ENCODE data around the gene C12orf57.

C12orf57 gene

DNA sequence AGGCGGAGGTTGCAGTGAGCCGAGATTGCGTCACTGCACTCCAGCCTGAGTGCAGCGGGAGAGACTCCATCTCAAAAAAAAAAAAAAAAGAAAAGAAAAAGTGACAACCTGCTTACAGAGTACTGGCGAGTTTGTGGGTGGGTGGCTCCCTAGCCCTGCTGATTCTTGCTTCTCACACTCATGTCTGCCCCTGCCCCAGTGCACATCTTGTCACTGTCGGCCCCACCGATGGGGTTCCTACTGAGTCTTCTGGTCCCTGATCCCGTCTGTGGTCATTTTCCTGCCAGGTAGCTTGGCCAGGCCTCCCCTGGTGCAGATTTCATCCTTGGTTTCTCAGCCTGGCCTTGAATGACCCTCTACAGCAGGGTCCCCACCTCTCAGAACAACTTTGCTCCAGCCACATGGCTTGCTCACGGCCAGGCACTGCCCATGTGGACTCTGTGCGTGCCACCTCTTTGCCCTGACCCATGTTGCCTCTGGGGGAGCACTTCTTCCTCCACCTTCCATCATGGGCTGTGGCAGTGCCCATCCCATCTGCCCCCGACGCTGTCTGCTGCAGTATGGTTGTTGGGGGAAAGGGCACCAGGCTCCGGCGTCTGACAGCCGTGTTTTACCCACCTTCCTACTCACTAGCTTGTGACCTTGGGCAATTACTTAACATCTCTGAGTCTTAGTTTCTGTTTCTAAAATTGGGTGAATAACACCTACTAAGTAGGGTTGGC, 5.2 kb downstream of the C12orf57 start:
- peaks cover 28% of the 10 kb centered on the region for H3K36me3 Mint-ChIP-seq (ENCODE audit: low read depth)
- intact Hi-C loops (cut with micrococcal nuclease): no loop called here
- no peaks in the 10 kb centered on the region for H3K9me3 Mint-ChIP-seq
- peak overlapping the region; percentile 76 for H3K27ac Mint-ChIP-seq
- H3K27me3 Mint-ChIP-seq: no peaks in the 10 kb centered on the region
- H3K4me3 Mint-ChIP-seq: peak overlapping the region; percentile 11
- peaks cover 78% of the 10 kb centered on the region for H3K4me1 Mint-ChIP-seq (ENCODE audit: low read depth)

DNA sequence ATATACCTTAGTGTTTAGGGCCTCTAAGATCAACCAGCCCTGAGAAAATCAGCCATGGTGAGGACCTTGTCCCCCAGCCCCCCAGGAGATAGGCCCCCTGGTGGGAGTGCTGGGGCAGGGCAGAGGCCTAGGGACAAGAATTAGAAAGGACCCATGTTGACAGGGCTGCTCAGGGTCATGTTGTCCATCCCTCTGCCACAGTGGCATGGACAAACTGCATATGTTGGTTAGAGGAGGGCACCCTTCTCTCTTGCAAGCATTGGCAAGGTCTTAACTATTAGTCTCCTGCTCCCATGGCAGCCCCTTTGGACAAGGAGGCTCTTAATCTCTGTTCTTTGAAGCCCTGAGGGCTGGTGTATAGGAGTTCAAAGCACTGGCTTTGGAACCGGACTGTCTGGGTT, 6.6 kb downstream of the C12orf57 start:
- peaks cover 84% of the 10 kb centered on the region for H3K4me1 Mint-ChIP-seq (ENCODE audit: low read depth)
- no peaks in the 10 kb centered on the region for H3K27me3 Mint-ChIP-seq
- peak overlapping the region; percentile 95 for H3K4me3 Mint-ChIP-seq
- peaks cover 41% of the 10 kb centered on the region for H3K36me3 Mint-ChIP-seq (ENCODE audit: low read depth)
- H3K27ac Mint-ChIP-seq: peak overlapping the region; percentile 93
- H3K9me3 Mint-ChIP-seq: no peaks in the 10 kb centered on the region
- intact Hi-C loops (cut with micrococcal nuclease): no loop called here

DNA sequence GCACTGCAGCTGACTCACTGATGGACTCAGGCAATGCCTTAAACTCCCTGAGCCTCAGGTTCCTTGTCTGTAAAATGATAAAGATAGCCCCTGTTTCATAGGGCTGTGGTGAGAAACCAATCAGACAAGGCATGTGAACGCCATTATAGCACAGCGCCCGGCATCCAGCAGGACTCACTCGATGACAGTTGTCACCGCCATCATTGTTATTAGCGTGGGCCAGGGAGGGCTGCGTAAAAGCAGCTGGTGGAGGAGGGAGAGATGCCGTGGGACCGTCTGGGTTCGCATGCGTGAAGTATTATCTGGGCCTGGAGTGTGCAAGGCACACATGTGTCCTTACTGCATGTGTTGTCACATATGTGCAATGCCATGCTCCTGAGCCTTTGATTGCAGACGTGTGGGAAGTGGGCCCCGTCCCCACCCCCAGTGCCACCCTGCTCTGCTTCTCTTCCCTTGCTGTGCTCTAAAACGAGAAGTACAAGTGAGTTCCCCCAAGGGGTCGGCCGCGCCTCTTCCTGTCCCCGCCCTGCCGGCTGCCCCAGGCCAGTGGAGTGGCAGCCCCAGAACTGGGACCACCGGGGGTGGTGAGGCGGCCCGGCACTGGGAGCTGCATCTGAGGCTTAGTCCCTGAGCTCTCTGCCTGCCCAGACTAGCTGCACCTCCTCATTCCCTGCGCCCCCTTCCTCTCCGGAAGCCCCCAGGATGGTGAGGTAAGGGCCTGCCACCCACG, 7.2 kb downstream of the C12orf57 start, which contains the start of gene PTPN6:
TSS of gene PTPN6 (plus strand) at position 546 of the 730 bp plus-strand sequence. CDS start at position 703, 157 bp downstream.
- Mint-ChIP-seq H3K4me1 (ENCODE audit: low read depth) (peaks cover 84% of the 10 kb centered on the region), H3K9me3 (no peaks in the 10 kb centered on the region), H3K4me3 (peak within 1 kb of the TSS; percentile 95), H3K27ac (peak within 1 kb of the TSS; percentile 93), H3K36me3 (ENCODE audit: low read depth) (peaks cover 47% of the 10 kb centered on the region), H3K27me3 (no peaks in the 10 kb centered on the region)
- intact Hi-C loops (cut with micrococcal nuclease): loop anchor here (1.0 kb wide), 1 partner anchor 10 kb away; no protein-coding TSS in a partner anchor

DNA sequence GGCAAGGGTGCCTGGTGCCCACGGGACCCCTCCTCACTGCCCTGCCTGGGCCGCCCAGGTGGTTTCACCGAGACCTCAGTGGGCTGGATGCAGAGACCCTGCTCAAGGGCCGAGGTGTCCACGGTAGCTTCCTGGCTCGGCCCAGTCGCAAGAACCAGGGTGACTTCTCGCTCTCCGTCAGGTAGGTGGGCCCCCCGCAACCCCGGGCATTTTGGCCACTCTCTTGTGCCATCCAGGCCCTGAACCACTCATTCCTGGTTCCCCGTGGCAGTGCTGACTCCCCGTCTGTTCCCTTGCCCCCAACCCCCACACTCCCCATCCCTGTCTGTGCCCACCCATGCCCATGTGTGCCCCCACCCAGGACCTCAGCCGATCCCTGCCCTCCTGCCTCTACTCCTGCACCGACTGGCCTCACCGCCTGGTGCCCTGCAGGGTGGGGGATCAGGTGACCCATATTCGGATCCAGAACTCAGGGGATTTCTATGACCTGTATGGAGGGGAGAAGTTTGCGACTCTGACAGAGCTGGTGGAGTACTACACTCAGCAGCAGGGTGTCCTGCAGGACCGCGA, 7.8 kb downstream of the C12orf57 start:
- intact Hi-C loops (cut with micrococcal nuclease): loop anchor here (1.0 kb wide), 1 partner anchor 10 kb away; no protein-coding TSS in a partner anchor
- peak overlapping the region; percentile 93 for H3K27ac Mint-ChIP-seq
- H3K4me3 Mint-ChIP-seq: peak overlapping the region; percentile 95
- peaks cover 54% of the 10 kb centered on the region for H3K36me3 Mint-ChIP-seq (ENCODE audit: low read depth)
- no peaks in the 10 kb centered on the region for H3K27me3 Mint-ChIP-seq
- H3K4me1 Mint-ChIP-seq (ENCODE audit: low read depth): peaks cover 84% of the 10 kb centered on the region
- H3K9me3 Mint-ChIP-seq: no peaks in the 10 kb centered on the region

DNA sequence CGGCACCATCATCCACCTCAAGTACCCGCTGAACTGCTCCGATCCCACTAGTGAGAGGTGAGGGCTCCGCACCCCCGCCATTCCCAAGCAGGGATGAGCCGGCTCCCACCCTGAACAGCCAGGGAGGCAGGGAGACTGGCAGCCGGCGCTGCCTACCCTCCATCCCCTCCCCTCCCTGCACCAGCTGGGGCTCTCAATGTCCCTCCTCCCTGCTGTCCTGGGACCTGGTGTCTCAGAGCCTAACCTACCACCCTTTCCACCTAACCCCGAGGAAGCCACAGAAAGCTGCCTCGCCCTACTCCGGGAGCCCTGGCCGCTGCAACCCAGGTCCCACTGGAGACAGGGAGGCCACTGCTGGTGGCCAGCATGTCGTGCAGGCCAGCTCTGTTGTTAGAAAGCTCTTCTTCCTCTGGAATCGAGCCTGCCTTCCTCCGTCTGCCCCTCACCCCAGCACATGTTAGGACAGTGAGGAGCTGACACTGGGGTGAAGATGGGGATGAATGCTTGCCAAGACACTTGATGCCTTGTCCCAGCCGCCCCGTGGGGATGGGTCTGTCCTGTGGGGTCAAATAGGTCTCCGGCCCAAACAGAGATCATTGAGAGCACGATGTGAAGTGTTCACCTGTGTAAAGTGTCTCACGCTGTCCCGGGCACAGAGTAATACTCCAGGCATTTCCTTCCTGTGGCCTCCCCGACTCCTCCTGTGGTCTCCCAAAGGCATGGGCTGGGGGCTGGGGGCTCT, 8.5 kb downstream of the C12orf57 start:
- intact Hi-C loops (cut with micrococcal nuclease): no loop called here
- Mint-ChIP-seq H3K4me3 (peak overlapping the region; percentile 95), H3K27me3 (no peaks in the 10 kb centered on the region), H3K4me1 (ENCODE audit: low read depth) (peaks cover 84% of the 10 kb centered on the region), H3K36me3 (ENCODE audit: low read depth) (peaks cover 60% of the 10 kb centered on the region), H3K9me3 (no peaks in the 10 kb centered on the region), H3K27ac (peak overlapping the region; percentile 93)

DNA sequence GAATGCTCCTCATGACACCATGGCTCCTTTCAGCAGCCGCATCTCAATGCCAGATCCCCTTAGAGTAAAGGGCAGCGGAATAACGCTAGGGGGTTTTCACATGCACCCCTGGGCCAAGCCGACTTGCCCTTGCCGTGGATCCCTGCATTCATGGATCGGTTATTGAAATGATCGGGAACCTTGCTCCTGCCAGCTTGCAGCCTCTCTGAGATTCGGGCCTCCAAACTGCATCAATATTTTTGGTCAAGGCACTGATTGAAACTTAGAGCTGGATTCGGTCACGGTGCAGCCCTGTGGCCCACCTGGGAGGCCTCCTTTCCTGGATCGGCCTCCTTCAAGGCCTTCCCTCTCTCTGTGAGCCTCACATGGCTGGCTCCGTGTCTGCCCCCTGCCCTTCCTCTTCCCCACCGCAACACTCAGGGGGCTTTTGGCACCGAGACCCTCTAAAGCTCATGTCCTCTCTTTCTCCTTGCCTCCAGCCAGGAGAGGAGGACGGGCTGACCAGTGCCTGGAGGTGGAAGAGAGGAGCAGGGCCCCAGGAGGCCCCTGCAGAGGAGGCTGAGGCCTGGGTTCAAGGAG, 9.1 kb downstream of the C12orf57 start:
- Mint-ChIP-seq H3K4me3 (peak overlapping the region; percentile 95), H3K27ac (peak overlapping the region; percentile 93), H3K4me1 (ENCODE audit: low read depth) (peaks cover 84% of the 10 kb centered on the region), H3K9me3 (no peaks in the 10 kb centered on the region), H3K36me3 (ENCODE audit: low read depth) (peaks cover 67% of the 10 kb centered on the region), H3K27me3 (no peaks in the 10 kb centered on the region)
- intact Hi-C loops (cut with micrococcal nuclease): no loop called here

DNA sequence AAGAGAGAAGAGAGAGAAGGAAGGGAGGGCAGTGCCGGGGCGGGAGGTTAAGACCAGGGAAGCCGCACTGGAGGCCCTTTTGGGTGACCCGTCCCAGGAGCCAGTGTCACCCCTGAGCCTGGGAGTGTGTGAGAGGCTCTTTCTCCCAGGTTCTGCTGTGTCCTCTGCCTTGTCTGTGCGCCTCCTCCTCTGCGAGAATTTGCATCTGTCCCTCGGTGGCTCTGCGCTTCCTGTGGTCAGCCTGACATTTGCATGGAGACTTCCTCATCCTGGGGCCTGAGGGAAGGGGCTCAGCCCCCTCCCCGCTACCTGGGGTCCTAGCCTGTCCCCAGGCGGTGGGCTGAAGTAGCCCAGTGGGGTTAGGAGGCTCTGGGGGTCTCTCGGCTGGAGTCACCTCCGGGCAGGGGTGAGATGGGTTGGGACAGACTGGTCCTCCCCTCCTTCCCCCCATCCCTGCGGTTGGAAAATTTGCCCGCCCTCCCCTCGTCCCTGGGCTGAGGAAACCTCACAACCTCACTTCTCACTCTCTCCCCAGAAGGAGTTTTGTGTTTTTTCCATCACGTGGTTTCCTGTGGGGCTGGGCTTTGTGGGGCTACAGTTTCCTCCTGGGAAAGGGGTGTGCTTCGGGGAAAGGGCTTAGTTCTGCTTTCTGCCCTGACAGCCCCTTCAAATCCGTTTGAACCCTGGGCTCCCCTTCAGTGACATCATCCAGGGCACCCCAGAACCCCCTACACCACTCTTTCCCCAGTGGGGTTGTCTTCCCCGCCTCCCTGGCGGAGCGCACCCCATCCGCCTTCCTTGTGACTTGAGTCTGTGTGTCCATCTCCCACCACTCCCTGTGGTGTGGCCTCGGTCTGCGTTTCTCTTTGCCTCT, 9.9 kb downstream of the C12orf57 start:
- Mint-ChIP-seq H3K9me3 (no peaks in the 10 kb centered on the region), H3K4me3 (peak overlapping the region; percentile 95), H3K27ac (peak overlapping the region; percentile 93), H3K27me3 (no peaks in the 10 kb centered on the region), H3K4me1 (ENCODE audit: low read depth) (peaks cover 84% of the 10 kb centered on the region), H3K36me3 (ENCODE audit: low read depth) (peaks cover 74% of the 10 kb centered on the region)
- intact Hi-C loops (cut with micrococcal nuclease): no loop called here

DNA sequence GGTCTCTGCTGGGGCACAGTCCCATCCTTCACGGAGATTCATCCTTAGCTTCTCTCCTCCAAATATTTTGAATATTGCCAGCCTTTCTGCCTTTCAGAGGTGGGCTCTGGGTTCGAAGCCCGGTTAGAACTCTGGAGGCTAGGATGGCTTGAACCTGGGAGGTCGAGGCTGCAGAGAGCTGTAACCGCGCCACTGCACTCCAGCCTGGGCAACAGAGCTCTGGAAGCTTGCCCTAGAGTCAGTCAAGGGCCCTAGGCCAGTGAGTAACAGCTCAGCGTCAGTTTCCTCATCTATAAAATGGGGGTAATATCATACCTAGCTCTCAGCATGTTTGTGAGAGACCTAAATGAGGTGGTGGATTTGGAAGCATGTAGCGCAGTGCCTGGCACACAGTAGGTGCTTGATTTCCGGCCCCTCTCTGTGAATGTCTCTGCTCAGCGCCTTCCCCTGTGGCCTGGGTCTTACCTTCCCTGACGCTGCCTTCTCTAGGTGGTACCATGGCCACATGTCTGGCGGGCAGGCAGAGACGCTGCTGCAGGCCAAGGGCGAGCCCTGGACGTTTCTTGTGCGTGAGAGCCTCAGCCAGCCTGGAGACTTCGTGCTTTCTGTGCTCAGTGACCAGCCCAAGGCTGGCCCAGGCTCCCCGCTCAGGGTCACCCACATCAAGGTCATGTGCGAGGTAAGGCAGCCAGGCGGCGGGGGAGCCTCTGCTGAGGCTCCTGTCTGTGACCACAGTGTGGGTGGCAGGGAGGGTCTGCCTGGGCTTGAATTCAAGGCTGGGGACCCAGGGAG, 10.7 kb downstream of the C12orf57 start:
- intact Hi-C loops (cut with micrococcal nuclease): no loop called here
- Mint-ChIP-seq H3K27me3 (no peaks in the 10 kb centered on the region), H3K36me3 (ENCODE audit: low read depth) (peaks cover 82% of the 10 kb centered on the region), H3K4me3 (peak overlapping the region; percentile 95), H3K27ac (peak overlapping the region; percentile 93), H3K9me3 (no peaks in the 10 kb centered on the region), H3K4me1 (ENCODE audit: low read depth) (peaks cover 84% of the 10 kb centered on the region)

DNA sequence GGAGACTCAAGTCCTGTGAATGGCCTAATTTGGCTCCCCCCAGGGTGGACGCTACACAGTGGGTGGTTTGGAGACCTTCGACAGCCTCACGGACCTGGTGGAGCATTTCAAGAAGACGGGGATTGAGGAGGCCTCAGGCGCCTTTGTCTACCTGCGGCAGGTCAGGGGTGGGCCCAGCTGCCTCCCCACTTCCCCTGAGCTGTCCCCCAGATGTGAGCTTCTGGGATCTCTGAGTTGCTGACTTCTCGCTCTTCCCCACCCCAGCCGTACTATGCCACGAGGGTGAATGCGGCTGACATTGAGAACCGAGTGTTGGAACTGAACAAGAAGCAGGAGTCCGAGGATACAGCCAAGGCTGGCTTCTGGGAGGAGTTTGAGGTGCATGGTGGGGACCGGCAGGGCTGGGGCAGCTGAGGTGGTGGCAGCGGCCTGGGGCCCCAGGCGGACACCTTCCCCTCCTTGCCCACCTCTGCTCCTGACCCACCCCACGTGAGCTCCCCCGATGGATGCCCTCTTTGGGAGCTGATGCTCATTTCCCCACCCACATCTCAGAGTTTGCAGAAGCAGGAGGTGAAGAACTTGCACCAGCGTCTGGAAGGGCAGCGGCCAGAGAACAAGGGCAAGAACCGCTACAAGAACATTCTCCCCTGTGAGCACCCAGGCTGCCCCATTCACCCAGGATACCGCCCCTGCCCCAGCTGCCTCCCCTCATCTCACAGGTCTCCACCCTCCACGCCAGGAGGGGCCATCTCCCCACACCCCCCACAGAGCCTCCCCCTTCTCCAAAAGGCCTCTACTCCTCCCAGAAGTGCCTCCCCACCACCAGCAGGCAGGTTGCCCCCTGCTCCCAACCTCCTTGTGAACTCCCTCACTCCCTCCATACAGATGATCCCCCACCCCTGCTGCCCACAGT, 11.5 kb downstream of the C12orf57 start:
- H3K27ac Mint-ChIP-seq: peak overlapping the region; percentile 93
- H3K9me3 Mint-ChIP-seq: no peaks in the 10 kb centered on the region
- peaks cover 84% of the 10 kb centered on the region for H3K4me1 Mint-ChIP-seq (ENCODE audit: low read depth)
- no peaks in the 10 kb centered on the region for H3K27me3 Mint-ChIP-seq
- H3K36me3 Mint-ChIP-seq (ENCODE audit: low read depth): peaks cover 91% of the 10 kb centered on the region
- H3K4me3 Mint-ChIP-seq: peak overlapping the region; percentile 95
- intact Hi-C loops (cut with micrococcal nuclease): no loop called here

DNA sequence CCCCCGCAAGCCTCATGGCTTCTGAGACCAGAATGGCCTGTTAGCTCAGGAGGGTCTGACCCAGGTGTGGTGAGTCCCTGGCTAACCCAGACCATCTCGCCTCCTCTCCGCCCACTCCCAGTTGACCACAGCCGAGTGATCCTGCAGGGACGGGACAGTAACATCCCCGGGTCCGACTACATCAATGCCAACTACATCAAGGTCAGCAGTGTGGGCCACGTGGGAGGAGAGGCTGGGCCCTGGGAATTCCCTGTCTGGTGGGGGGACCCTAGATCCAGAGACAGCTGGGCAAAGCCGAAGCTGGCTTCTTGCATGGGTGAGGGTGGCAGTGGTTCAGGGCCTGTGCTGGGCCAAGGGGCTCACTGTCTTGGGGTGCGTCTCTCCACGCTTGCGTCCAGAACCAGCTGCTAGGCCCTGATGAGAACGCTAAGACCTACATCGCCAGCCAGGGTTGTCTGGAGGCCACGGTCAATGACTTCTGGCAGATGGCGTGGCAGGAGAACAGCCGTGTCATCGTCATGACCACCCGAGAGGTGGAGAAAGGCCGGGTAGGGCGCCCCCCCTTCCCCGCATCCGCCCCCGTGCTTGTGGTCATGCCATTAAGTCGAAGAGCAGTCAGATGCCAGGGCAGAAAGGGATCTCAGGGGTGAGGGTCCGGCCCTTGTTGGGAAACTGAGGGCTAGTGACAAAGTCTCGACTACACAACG, 12.4 kb downstream of the C12orf57 start:
- H3K4me1 Mint-ChIP-seq (ENCODE audit: low read depth): peaks cover 84% of the 10 kb centered on the region
- peak overlapping the region; percentile 93 for H3K27ac Mint-ChIP-seq
- no peaks in the 10 kb centered on the region for H3K9me3 Mint-ChIP-seq
- peak overlapping the region; percentile 95 for H3K4me3 Mint-ChIP-seq
- peaks cover 99% of the 10 kb centered on the region for H3K36me3 Mint-ChIP-seq (ENCODE audit: low read depth)
- intact Hi-C loops (cut with micrococcal nuclease): no loop called here
- no peaks in the 10 kb centered on the region for H3K27me3 Mint-ChIP-seq

DNA sequence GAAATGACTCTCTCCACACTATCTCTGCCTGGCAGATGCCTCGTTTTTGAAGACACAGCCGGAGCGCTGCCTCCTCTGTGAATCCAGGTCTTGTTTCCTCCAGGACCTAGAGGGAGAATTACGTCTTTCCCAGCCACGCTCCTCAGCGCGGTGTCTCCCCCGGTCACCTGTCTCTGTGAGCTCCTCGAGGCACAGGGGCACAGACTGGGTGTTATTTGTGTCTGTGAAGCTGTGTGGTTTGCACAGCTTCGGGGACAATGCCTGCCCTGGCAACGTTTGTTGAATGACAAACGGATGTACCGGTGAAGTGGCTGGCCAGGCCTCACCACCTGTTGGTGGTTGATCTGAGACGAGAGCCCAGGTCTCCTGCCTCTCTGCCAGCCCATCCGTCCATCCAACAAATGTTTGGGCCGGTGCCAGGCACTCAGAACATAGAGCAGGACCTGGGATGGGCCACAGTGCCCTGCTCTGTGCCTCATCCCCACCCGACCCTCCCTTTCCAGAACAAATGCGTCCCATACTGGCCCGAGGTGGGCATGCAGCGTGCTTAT, 13.4 kb downstream of the C12orf57 start:
- Mint-ChIP-seq H3K4me1 (ENCODE audit: low read depth) (peaks cover 94% of the 10 kb centered on the region), H3K27me3 (no peaks in the 10 kb centered on the region), H3K36me3 (ENCODE audit: low read depth) (peaks cover 98% of the 10 kb centered on the region), H3K4me3 (no peak overlapping the region), H3K27ac (peak overlapping the region; percentile 93), H3K9me3 (no peaks in the 10 kb centered on the region)
- intact Hi-C loops (cut with micrococcal nuclease): no loop called here
